Activated CD4-positive, alpha-beta T cell treated with anti-CD3 and anti-CD28 coated beads, Interleukin-2, amount 50 U/mL, for 16 hours (primary cell): ENCODE measurements around the gene S100A4.
"Not testable (repeated sequence)": the region's sequence is repeated elsewhere in the genome, so short reads cannot be mapped to it uniquely, and the experiment has no call there.

Experiments
- DNase-seq: peaks from one replicate; pipeline ENCODE4 v3.0.0-alpha.2; 2020

The S100A4 gene

GRCh38 chr1:153545067-153546055 is at the start of gene S100A4:
S100A4 (minus strand) TSS chr1:153545806; CDS start chr1:153544794, 1,012 bp downstream.
- peak; percentile 97 for DNase-seq

DNA sequence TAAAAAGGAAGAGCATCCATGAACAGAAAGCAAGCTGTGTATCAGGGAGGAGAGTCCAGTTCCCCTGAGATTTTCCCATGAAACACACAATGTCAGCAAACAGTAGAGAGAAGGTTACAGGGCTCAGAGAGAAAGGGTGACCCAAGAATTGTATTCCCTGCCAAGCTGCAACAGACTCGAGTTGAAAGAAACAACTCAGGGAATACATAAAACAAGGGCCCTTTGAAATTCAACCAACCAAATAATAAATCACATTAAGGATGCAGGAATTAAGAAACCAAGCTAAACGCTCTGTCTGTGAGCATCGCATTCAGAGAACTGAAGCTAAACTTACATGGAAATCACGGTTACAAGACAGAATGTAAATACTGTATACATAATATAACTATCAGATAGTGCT is 47.1 kb upstream of the S100A4 start:
- DNase-seq = no peak

GRCh38 chr1:153588482-153588881 is 42.9 kb upstream of the S100A4 start:
- no peak for DNase-seq

- DNase-seq = not testable (repeated sequence)
Measured at GRCh38 chr1:153588033-153588432, 42.4 kb upstream of the S100A4 start.

- no peak for DNase-seq
Measured at GRCh38 chr1:153587314-153587713, 41.7 kb upstream of the S100A4 start.

DNA sequence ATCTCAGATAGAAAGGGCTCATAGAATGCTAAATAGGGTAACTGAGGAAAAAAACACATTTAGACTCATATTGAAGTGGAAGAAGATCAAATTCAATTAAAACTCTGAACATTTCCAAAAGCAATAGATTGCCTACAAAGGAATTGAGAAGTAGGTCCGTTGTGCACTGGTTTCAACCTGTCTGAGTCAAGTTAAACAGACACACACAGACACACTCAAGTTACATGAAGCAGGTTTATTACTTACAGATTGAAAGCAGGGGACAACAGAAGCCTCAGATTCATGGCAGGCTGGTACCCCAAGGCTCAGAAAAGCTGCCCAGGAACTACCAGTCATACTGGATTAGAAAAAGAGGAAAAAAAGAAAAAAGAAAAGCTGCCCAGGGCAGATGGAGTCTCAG is 40.7 kb upstream of the S100A4 start:
- no peak for DNase-seq

- no peak for DNase-seq
Measured at GRCh38 chr1:153585006-153585405, 39.4 kb upstream of the S100A4 start.

GRCh38 chr1:153583976-153584375 is 38.4 kb upstream of the S100A4 start:
- no peak for DNase-seq

DNA sequence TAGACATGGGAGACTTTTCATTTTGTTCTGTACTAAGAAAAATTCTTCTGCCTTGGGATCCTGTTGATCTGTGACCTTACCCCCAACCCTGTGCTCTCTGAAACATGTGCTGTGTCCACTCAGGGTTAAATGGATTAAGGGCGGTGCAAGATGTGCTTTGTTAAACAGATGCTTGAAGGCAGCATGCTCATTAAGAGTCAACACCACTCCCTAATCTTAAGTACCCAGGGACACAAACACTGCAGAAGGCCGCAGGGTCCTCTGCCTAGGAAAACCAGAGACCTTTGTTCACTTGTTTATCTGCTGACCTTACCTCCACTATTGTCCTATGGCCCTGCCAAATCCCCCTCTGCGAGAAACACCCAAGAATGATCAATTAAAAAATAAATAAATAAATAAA is 37.9 kb upstream of the S100A4 start:
- not testable (repeated sequence) for DNase-seq

GRCh38 chr1:153582836-153583235 is 37.2 kb upstream of the S100A4 start:
- not testable (repeated sequence) for DNase-seq

- no peak for DNase-seq
Measured at GRCh38 chr1:153578936-153579335, 33.3 kb upstream of the S100A4 start.

GRCh38 chr1:153578490-153578889 is 32.9 kb upstream of the S100A4 start:
- no peak for DNase-seq

DNA sequence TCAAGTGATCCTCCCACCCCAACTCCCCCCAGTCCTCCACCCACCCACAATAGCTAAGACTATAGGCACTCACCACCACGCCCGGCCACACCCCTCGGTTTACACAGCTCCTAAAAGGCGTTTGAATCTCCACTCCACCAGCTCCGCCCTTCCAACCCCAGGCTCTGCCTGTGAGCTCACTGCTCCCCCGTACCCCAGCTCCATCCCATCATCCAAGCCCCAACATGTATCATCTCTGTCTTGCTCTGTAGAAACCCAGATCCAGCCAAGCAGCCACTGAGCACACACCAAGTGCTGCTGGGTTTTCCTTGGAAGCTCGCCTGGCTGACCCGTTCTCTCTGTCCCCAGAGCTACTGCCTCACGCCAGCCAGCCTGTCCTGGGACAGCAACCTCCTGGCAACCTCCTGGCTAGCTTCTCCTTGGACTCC is 32.0 kb upstream of the S100A4 start:
- no peak for DNase-seq

GRCh38 chr1:153577138-153577537 is 31.5 kb upstream of the S100A4 start:
- no peak for DNase-seq

DNA sequence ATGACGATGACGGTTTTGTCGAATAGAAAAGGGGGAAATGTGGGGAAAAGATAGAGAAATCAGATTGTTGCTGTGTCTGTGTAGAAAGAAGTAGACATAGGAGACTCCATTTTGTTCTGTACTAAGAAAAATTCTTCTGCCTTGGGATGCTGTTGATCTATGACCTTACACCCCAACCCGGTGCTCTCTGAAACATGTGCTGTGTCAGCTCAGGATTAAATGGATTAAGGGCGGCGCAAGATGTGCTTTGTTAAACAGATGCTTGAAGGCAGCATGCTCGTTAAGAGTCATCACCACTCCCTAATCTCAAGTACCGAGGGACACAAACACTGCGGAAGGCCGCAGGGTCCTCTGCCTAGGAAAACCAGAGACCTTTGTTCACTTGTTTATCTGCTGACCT is 29.9 kb upstream of the S100A4 start:
- DNase-seq = not testable (repeated sequence)

DNA sequence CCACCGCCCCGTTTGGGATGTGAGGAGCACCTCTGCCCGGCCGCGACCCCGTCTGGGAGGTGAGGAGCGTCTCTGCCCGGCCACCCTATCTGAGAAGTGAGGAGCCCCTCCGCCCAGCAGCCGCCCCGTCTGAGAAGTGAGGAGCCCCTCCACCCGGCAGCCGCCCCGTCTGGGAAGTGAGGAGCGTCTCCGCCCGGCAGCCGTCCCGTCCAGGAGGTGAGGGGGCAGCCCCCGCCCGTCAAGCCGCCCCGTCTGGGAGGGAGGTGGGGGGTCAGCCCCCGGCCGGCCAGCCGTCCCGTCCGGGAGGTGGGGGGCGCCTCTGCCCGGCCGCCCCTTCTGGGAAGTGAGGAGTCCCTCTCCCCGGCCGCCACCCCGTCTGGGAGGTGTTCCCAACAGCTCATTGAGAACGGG is 29.5 kb upstream of the S100A4 start:
- not testable (repeated sequence) for DNase-seq

GRCh38 chr1:153573351-153573750 is 27.7 kb upstream of the S100A4 start:
- no peak for DNase-seq

DNA sequence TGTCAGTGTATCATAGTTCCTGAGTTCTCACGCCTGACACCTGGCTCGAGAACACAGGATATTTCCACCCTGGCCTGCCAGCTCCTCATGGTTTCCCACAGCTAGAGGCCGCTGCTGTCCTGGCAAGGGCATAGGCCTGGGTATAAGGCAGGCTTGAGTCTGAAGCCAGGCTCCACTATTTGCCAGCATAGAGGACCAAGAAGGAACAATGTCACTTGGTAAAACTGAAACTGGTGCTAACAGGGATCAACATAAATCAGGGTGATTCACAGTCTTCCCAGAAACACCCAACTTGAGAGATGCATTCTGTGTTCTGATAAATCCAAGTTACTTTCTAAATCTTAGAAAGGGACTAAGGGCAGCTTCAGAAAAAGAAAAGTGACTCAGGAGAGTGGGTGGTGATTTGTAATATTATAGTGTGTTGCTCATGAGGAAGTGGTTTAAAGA is 27.0 kb upstream of the S100A4 start:
- DNase-seq = peak; percentile 78

- DNase-seq = no peak
Measured at GRCh38 chr1:153571706-153572105, 26.1 kb upstream of the S100A4 start.

GRCh38 chr1:153570874-153571273 is 25.3 kb upstream of the S100A4 start:
- no peak for DNase-seq

DNA sequence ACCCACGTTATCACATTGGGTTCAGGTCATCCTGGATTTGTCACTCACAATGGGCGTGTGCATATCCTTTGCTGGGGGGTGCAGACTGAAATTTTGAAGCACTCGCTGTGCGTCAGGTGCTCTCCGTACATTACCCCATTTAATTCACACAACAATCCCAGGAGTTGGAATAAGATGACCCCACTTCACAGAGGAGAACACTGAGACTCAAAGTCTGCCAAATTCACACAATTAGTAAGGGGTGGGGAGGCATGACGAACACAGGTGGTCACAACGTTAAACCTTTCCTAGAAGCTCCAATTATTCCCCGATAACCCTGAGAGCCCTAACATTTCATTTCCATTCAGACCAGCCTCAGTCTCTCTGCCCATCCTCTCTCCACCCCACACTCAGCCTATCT is 23.9 kb upstream of the S100A4 start:
- DNase-seq = no peak

DNA sequence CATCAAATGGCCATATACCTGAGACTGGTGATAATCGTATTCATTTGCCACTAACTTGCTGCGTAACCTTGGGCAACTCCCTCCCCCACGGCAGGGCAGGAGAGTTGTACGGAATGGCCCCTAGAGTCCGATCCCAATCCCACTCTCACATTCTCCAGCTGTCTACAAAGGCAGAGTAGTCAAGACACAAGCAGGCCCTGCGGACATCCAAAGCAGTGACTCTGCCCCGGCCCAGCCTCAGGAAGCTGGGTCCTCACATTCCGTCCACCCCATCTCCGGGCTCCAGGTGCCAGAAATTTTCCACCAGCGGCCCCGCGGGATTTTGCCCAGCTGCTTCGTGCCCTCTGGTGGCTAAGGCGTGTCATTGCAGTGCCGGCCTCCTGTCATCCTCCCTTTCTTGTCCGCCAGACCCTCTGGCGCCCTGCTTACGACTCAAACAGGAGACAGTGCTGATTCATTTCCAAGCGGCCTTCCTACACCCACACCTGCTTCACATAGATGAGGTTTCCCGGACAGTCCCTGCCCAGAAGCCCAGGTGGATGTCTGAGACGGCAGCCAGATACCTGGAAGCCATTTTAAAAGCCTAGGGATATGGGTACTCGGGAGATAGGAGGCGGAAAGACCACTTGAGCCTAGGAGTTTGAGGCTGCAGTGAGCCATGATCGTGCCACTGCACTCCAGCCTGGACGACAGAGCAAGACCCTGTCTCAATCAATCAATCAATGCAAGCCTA is 22.9 kb upstream of the S100A4 start:
- peak; percentile 89 for DNase-seq

DNA sequence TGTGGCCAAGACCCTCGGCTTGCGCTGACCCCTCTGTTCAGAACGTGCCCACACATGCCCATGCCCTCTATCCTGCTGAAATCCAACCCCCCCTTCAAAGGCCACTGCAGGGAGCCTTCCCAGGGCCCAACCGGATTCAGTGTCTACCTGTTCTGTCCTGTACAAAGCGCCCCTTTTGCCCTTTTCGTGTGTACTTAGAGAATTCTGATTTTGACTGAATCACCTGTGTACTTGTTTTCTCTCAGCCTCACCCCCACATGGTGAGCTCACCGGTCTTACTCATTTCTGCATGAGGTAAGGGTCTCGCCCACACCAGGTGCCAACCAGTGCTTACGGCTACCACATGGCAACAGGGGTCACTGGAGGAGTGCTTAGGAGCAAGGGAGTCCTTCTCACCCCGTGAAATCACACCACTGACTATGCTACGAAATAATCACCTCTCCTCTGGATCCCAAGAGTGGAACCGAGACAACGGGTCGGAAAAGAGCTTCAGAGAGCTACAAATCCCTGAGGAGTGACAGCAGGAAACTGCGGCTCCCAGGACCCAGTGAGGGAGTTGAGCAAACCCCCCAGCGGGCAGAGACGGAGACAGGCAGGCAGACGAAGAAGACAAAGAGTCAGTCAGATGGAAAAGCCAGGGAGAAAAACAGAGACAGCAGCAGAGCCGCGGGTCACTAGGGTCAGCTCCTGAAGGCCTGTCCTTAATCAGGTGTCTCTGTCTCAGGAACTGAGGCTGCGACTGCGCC is 22.2 kb upstream of the S100A4 start:
- peak; percentile 54 for DNase-seq
